Measurements from ENCODE around the gene PTGER2. TPM values are rescaled to one million over a fixed set of nuclear protein-coding genes. Genes with fewer than 3 reads are reported as not detected.

PTGER2 gene
- total and polyA plus RNA-seq, 10 of the 15 experiments (the other 5 are each of a cell fraction or from before 2014, with no cell fraction given) = 0.03 to 1.6 (median 0.33) TPM

DNA sequence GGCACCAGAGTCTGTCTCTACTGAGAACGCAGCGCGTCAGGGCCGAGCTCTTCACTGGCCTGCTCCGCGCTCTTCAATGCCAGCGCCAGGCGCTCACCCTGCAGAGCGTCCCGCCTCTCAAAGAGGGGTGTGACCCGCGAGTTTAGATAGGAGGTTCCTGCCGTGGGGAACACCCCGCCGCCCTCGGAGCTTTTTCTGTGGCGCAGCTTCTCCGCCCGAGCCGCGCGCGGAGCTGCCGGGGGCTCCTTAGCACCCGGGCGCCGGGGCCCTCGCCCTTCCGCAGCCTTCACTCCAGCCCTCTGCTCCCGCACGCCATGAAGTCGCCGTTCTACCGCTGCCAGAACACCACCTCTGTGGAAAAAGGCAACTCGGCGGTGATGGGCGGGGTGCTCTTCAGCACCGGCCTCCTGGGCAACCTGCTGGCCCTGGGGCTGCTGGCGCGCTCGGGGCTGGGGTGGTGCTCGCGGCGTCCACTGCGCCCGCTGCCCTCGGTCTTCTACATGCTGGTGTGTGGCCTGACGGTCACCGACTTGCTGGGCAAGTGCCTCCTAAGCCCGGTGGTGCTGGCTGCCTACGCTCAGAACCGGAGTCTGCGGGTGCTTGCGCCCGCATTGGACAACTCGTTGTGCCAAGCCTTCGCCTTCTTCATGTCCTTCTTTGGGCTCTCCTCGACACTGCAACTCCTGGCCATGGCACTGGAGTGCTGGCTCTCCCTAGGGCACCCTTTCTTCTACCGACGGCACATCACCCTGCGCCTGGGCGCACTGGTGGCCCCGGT lies 46.4 kb upstream of the PTGER2 start, which contains the start of gene PTGDR (continued):
- no peak for TF ChIP-seq MEF2B (IDR thresholded peaks at IDR 0.05; ENCODE audit: partially characterized antibody, poor library complexity, severe bottlenecking)
- TF ChIP-seq, protein P1, sequence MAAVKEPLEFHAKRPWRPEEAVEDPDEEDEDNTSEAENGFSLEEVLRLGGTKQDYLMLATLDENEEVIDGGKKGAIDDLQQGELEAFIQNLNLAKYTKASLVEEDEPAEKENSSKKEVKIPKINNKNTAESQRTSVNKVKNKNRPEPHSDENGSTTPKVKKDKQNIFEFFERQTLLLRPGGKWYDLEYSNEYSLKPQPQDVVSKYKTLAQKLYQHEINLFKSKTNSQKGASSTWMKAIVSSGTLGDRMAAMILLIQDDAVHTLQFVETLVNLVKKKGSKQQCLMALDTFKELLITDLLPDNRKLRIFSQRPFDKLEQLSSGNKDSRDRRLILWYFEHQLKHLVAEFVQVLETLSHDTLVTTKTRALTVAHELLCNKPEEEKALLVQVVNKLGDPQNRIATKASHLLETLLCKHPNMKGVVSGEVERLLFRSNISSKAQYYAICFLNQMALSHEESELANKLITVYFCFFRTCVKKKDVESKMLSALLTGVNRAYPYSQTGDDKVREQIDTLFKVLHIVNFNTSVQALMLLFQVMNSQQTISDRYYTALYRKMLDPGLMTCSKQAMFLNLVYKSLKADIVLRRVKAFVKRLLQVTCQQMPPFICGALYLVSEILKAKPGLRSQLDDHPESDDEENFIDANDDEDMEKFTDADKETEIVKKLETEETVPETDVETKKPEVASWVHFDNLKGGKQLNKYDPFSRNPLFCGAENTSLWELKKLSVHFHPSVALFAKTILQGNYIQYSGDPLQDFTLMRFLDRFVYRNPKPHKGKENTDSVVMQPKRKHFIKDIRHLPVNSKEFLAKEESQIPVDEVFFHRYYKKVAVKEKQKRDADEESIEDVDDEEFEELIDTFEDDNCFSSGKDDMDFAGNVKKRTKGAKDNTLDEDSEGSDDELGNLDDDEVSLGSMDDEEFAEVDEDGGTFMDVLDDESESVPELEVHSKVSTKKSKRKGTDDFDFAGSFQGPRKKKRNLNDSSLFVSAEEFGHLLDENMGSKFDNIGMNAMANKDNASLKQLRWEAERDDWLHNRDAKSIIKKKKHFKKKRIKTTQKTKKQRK (IDR thresholded peaks at IDR 0.05; ENCODE audit: low read depth, low read length) = no peak
- no peak for TF ChIP-seq ESRRA (IDR thresholded peaks at IDR 0.05; ENCODE audit: low read length)

DNA sequence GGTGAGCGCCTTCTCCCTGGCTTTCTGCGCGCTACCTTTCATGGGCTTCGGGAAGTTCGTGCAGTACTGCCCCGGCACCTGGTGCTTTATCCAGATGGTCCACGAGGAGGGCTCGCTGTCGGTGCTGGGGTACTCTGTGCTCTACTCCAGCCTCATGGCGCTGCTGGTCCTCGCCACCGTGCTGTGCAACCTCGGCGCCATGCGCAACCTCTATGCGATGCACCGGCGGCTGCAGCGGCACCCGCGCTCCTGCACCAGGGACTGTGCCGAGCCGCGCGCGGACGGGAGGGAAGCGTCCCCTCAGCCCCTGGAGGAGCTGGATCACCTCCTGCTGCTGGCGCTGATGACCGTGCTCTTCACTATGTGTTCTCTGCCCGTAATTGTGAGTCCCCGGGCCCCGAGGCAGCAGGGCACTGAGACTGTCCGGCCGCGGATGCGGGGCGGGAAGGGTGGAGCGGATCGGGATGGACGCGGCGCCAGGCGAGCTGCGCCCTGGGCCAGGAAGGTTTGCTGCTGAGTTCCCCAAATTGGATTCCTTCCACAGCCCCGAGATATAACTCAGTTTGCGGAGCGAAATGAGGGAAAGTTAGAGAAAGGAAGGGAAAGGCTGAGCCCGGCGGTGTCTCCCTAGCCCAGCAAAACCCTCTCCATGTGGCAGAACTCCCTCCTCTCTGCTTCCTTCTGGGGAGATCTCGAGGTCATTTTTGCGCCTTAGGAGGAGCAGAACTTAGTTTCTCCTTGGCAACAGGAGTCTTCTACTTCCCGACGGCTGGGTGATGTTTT lies 45.6 kb upstream of the PTGER2 start:
- intact Hi-C loops (cut with micrococcal nuclease; ENCODE audit: unreplicated experiment) = no loop called here
- FAIRE-seq = no peak

More for the DNA sequence above, 45.6 kb upstream of the PTGER2 start:
- in situ Hi-C loops (cut with MboI) = no loop called here
- Histone ChIP-seq H3K4me2 (ENCODE audit: control insufficient read depth, insufficient read depth) (no peak overlapping the region), H3K36me3 (ENCODE audit: control insufficient read depth in 2 of 2, insufficient read depth in 2 of 2, low read length in 1 of 2) (no peaks in the 10 kb centered on the region), H4K20me1 (ENCODE audit: control insufficient read depth, insufficient read depth) (no peaks in the 10 kb centered on the region), H3K4me1 (ENCODE audit: control insufficient read depth, insufficient read depth, low read length) (no peaks in the 10 kb centered on the region), H3K79me2 (ENCODE audit: control insufficient read depth, insufficient read depth, low read length) (no peaks in the 10 kb centered on the region), H3K27me3 (replicated peaks in 1 of 2; ENCODE audit: control insufficient read depth in 2 of 2, insufficient read depth in 2 of 2, low read length in 1 of 2) (peaks cover 12 to 19% of the 10 kb centered on the region in 2 experiments), H3K9ac (ENCODE audit: control insufficient read depth, insufficient read depth, low read length) (no peak overlapping the region), H3K27ac (ENCODE audit: control insufficient read depth, insufficient read depth) (no peak overlapping the region), H3K4me3 (no peak overlapping the region), H3K9me3 (replicated peaks; ENCODE audit: control insufficient read depth, insufficient read depth, low read length) (peaks cover 3% of the 10 kb centered on the region; the same call in 1 of the 3 replicates), H2AFZ (ENCODE audit: control insufficient read depth, low read depth, low read length) (no peak overlapping the region)
- ChIA-PET CTCF (no interaction called here), POLR2A (interaction anchor here (0.6 kb wide), 1 partner anchor 699 kb away, joined by 4 read pairs; no protein-coding TSS in a partner anchor), SMC1A (ENCODE audit: uncharacterized antibody, unreplicated experiment) (no interaction called here), RAD21 (ENCODE audit: unreplicated experiment) (no interaction called here)
- ATAC-seq (no peak), DNase-seq (ENCODE audit: low read depth, low spot score) (no peak)
- 28% methylated on average over 54 of the region's 54 CpGs for WGBS (ENCODE audit: insufficient coverage, insufficient replicate concordance, low lambda C conversion rate, missing lambda C conversion rate)
- no TSS peak for BruUV-seq (replicated peaks)
- TF ChIP-seq RBBP5 (conservative IDR thresholded peaks at IDR 0.05) (no peak), RCOR1 (conservative IDR thresholded peaks at IDR 0.05; ENCODE audit: low read depth, low read length) (no peak), HDAC6 (IDR thresholded peaks at IDR 0.05; ENCODE audit: unreplicated experiment) (peak; percentile 32), NRF1 (conservative IDR thresholded peaks at IDR 0.05; ENCODE audit: low read depth, low read length) (no peak)
